IMR-90 (cell line): ENCODE results near the gene NKAIN4.

ENCODE experiments used
- CEBPB ChIP-seq: IDR thresholded peaks from 2 replicates; pipeline ENCODE4 v1.6.1; 2012; ENCODE audit warnings: low read depth, low read length, improper control_type of control experiment
- CTCF ChIP-seq: conservative IDR thresholded peaks from 2 replicates; pipeline ENCODE4 v1.5.1; 2012; ENCODE audit warnings: mild to moderate bottlenecking, low read depth, low read length, improper control_type of control experiment
- ELK1 ChIP-seq: fragments of 150-350 bp; IDR thresholded peaks from 2 replicates; pipeline ENCODE4 v1.6.1; 2016; ENCODE audit warnings: low read depth, mild to moderate bottlenecking, low read length, moderate library complexity, borderline replicate concordance
- FOS ChIP-seq: fragments of 150-350 bp; IDR thresholded peaks from 2 replicates; pipeline ENCODE4 v1.6.1; 2016; ENCODE audit warnings: low read depth, low read length
- MAFK ChIP-seq: IDR thresholded peaks from 2 replicates; pipeline ENCODE4 v1.6.1; 2012; ENCODE audit warnings: low read depth, low read length, improper control_type of control experiment
- POLR2A ChIP-seq: IDR thresholded peaks from 2 replicates; pipeline ENCODE4 v1.6.1; 2012; ENCODE audit warnings: mild to moderate bottlenecking, low read depth, low read length
- RAD21 ChIP-seq: IDR thresholded peaks from 2 replicates; pipeline ENCODE4 v1.6.1; 2012; ENCODE audit warnings: low read length, improper control_type of control experiment
- TF ChIP-seq, protein P1 (sequence below): fragments of 150-350 bp; IDR thresholded peaks from 2 replicates; pipeline ENCODE4 v1.6.1; 2017; ENCODE audit warnings: mild to moderate bottlenecking, antibody characterized with exemption, low read length, low read depth

DNA sequence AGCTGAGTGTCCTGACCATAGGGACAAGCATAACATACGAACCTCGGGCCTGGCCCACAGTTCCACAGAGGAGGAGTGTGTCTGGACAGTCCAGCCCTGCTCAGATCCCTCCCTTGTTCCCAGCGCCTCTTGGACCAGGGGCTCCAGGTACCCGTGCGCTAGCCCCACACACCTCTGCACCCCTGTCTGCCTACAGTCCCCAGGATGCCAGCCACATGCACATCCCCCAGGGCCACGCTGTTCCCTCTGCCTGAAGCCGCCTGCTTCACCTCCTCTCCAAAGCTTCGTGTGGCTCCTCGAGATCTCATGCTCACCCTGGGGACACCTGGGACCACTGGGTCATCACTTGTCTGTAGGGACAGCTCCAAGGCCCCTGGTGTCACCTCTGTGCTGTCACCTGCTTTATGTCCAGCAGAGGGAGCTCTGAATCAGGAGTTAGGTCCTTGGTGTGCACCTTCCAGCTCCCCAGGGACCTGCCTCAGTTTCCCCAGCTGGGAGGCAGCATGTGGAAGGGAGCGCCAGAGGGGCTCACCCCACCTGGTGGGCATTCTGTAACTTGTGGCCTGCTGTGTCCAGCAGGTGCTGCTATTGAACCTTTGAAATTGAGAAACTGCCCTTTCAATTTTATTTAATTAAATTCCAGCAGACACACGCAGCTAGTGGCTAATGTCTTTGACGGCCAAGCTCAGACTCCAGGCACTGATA lies 31.0 kb downstream of the NKAIN4 start:
- 0 out of 2 replicates have a peak, but pooled peaks have one; percentile 20 for TF ChIP-seq POLR2A
- TF ChIP-seq CEBPB = no peak
- TF ChIP-seq RAD21 = peak; percentile 74
- no peak for TF ChIP-seq FOS
- TF ChIP-seq CTCF = peak; percentile 65
- TF ChIP-seq ELK1 = no peak
- TF ChIP-seq, protein P1, sequence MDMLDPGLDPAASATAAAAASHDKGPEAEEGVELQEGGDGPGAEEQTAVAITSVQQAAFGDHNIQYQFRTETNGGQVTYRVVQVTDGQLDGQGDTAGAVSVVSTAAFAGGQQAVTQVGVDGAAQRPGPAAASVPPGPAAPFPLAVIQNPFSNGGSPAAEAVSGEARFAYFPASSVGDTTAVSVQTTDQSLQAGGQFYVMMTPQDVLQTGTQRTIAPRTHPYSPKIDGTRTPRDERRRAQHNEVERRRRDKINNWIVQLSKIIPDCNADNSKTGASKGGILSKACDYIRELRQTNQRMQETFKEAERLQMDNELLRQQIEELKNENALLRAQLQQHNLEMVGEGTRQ = no peak
- TF ChIP-seq MAFK = no peak
